ENCODE measurements around the gene TOR1AIP2.
A peak's percentile ranks its signal among the peaks of the same experiment; 100 is the strongest.

The TOR1AIP2 gene

GRCh38 chr1:179877586-179878265 lies at the start of gene TOR1AIP2:
Gene TOR1AIP2, minus strand, starts transcription at chr1:179877803. Its CDS starts 25,138 bp downstream, at chr1:179852665.
- H3K4me3 ChIP-seq (replicated peaks; ENCODE audit: low read depth, low read length): peak within 1 kb of the TSS; percentile 85
- peak; percentile 54 for DNase-seq (ENCODE audit: extremely low read depth, low read depth)
- TF ChIP-seq CTCF (IDR thresholded peaks at IDR 0.05; ENCODE audit: low read depth, low read length, missing control alignments): no peak

GRCh38 chr1:179926850-179927205 lies 49.2 kb upstream of the TOR1AIP2 start:
- no peak for DNase-seq (ENCODE audit: extremely low read depth, low read depth)
- no peak overlapping the region for H3K4me3 ChIP-seq (replicated peaks; ENCODE audit: low read depth, low read length)
- TF ChIP-seq CTCF (IDR thresholded peaks at IDR 0.05; ENCODE audit: low read depth, low read length, missing control alignments): no peak

- no peak overlapping the region for H3K4me3 ChIP-seq (replicated peaks; ENCODE audit: low read depth, low read length)
- DNase-seq (ENCODE audit: extremely low read depth, low read depth): no peak
- TF ChIP-seq CTCF (IDR thresholded peaks at IDR 0.05; ENCODE audit: low read depth, low read length, missing control alignments): no peak
Measured at GRCh38 chr1:179925922-179926849, 48.6 kb upstream of the TOR1AIP2 start.

- no peak overlapping the region for H3K4me3 ChIP-seq (replicated peaks; ENCODE audit: low read depth, low read length)
- TF ChIP-seq CTCF (IDR thresholded peaks at IDR 0.05; ENCODE audit: low read depth, low read length, missing control alignments): no peak
- DNase-seq (ENCODE audit: extremely low read depth, low read depth): no peak
Measured at GRCh38 chr1:179925302-179925701, 47.7 kb upstream of the TOR1AIP2 start.

GRCh38 chr1:179924268-179924667 lies 46.7 kb upstream of the TOR1AIP2 start:
- H3K4me3 ChIP-seq (replicated peaks; ENCODE audit: low read depth, low read length): no peak overlapping the region
- no peak for TF ChIP-seq CTCF (IDR thresholded peaks at IDR 0.05; ENCODE audit: low read depth, low read length, missing control alignments)
- DNase-seq (ENCODE audit: extremely low read depth, low read depth): no peak

- DNase-seq (ENCODE audit: extremely low read depth, low read depth): no peak
- no peak overlapping the region for H3K4me3 ChIP-seq (replicated peaks; ENCODE audit: low read depth, low read length)
- no peak for TF ChIP-seq CTCF (IDR thresholded peaks at IDR 0.05; ENCODE audit: low read depth, low read length, missing control alignments)
Measured at GRCh38 chr1:179923029-179923428, 45.4 kb upstream of the TOR1AIP2 start.

All from HFF-Myc (cell line).